ENCODE data around the gene LARGE1. TPM values are rescaled to one million over a fixed set of nuclear protein-coding genes. Genes with fewer than 3 reads are reported as not detected.

The LARGE1 gene
- total and polyA plus RNA-seq, 2 of the 8 experiments (the other 6 are each of a cell fraction or from before 2014, with no cell fraction given) = 43.7 to 83.0 TPM

DNA sequence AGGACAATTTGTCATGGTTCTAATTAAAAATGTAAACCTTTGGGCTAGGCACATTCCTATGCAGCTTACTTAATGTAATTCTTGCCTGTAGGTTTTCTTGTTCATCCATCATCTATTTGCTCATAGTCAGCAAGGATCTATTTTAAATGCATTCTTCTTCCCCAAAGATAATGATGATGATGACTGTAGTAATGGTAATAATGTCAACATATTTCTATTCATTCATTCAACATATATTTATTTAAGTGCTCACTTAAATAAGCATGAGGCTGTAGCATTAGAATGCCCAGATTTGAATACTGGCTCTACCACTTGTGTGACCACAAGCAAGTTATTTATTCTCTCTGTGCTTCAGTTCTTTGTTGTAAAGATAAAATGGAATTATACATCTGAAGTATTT, 692.5 kb downstream of the LARGE1 start:
- no peak overlapping the region for H3K4me3 ChIP-seq (ENCODE audit: extremely low read depth in 1 of 4, insufficient read depth in 2 of 4, low read depth in 3 of 4, low read length in 4 of 4)
- no peak overlapping the region for H3K23ac ChIP-seq (ENCODE audit: insufficient read length)
- H3K9me3 ChIP-seq (ENCODE audit: insufficient read depth in 2 of 2, low read depth in 1 of 2, low read length in 1 of 2) = peaks cover 24 to 41% of the 10 kb centered on the region in 2 experiments
- H3K4ac ChIP-seq (replicated peaks; ENCODE audit: insufficient read length, low read depth, low read length) = no peak overlapping the region
- no peak overlapping the region for H2BK12ac ChIP-seq (ENCODE audit: low read depth, low read length)
- H3K79me2 ChIP-seq (ENCODE audit: control insufficient read depth in 1 of 2, insufficient read depth in 2 of 2, low read length in 2 of 2) = no peaks in the 10 kb centered on the region
- no peak overlapping the region for H2AFZ ChIP-seq (ENCODE audit: low read length)
- no peaks in the 10 kb centered on the region for H3K27me3 ChIP-seq (replicated peaks in 1 of 4; ENCODE audit: control insufficient read depth in 3 of 4, extremely low read depth in 1 of 4, insufficient read depth in 3 of 4, low read length in 3 of 4)
- H3K23me2 ChIP-seq (ENCODE audit: low read depth, low read length) = no peaks in the 10 kb centered on the region
- H3K9ac ChIP-seq (replicated peaks in 1 of 4; ENCODE audit: extremely low read depth in 1 of 4, low read depth in 3 of 4, low read length in 3 of 4) = no peak overlapping the region
- no peak overlapping the region for H4K91ac ChIP-seq (replicated peaks; ENCODE audit: insufficient read length, low read length)
- no peak overlapping the region for H4K8ac ChIP-seq (ENCODE audit: extremely low read depth, insufficient read depth, low read length)
- H3K14ac ChIP-seq (ENCODE audit: insufficient read length) = no peak overlapping the region
- no peaks in the 10 kb centered on the region for H4K20me1 ChIP-seq (replicated peaks in 1 of 2; ENCODE audit: control insufficient read depth in 1 of 2, insufficient read depth in 2 of 2, low read length in 2 of 2)
- H3K79me1 ChIP-seq (ENCODE audit: low read depth, low read length) = no peaks in the 10 kb centered on the region
- no peak overlapping the region for H2BK15ac ChIP-seq (ENCODE audit: low read length)
- no peak overlapping the region for H3K27ac ChIP-seq (ENCODE audit: low read depth, low read length)
- no peak overlapping the region for H3K56ac ChIP-seq (replicated peaks; ENCODE audit: insufficient read length, low read depth, low read length)
- no peak for FAIRE-seq
- ChIA-PET CTCF (ENCODE audit: partially characterized antibody) (interaction anchor here (1.0 to 1.9 kb wide), 4 partner anchors 18 to 179 kb away, joined by 3 to 7 read pairs (median 4); no protein-coding TSS in a partner anchor), POLR2A (ENCODE audit: partially characterized antibody) (no interaction called here)
- no peak overlapping the region for H2BK120ac ChIP-seq (replicated peaks; ENCODE audit: low read depth, low read length)
- H4K5ac ChIP-seq (ENCODE audit: insufficient read length, low read depth, low read length) = no peak overlapping the region
- H2AK5ac ChIP-seq (ENCODE audit: low read depth, low read length) = no peak overlapping the region
- H3K4me1 ChIP-seq (replicated peaks in 1 of 4; ENCODE audit: control insufficient read depth in 3 of 4, insufficient read depth in 4 of 4, low read length in 3 of 4) = no peaks in the 10 kb centered on the region
- no peak for DNase-seq (ENCODE audit: low read depth in 1 of 2, low spot score in 2 of 2)
- H2BK5ac ChIP-seq (ENCODE audit: low read depth, low read length) = no peak overlapping the region
- H3K36me3 ChIP-seq (ENCODE audit: control insufficient read depth in 2 of 4, insufficient read depth in 4 of 4, low read length in 3 of 4) = no peaks in the 10 kb centered on the region; a peak in 1 of 8 replicates
- no peak overlapping the region for H3K4me2 ChIP-seq (ENCODE audit: insufficient read depth in 1 of 2, low read depth in 2 of 2, low read length in 2 of 2)
- H3K18ac ChIP-seq (ENCODE audit: extremely low read depth, low read length) = no peak overlapping the region
- H2BK20ac ChIP-seq (ENCODE audit: low read length) = no peak overlapping the region
- TF ChIP-seq SAP30 (IDR thresholded peaks at IDR 0.05; ENCODE audit: insufficient read depth, insufficient replicate concordance, low read length) (no peak), KDM1A (IDR thresholded peaks at IDR 0.05; ENCODE audit: borderline replicate concordance, low read length) (no peak), YY1 (IDR thresholded peaks at IDR 0.05; ENCODE audit: low read depth, low read length) (no peak), BRCA1 (IDR thresholded peaks at IDR 0.05; ENCODE audit: low read depth, low read length) (no peak), CEBPB (IDR thresholded peaks at IDR 0.05; ENCODE audit: low read depth, low read length) (no peak), SP4 (IDR thresholded peaks at IDR 0.05; ENCODE audit: low read length) (no peak), GTF2F1 (IDR thresholded peaks at IDR 0.05; ENCODE audit: borderline replicate concordance, low read depth, low read length) (no peak), ZNF274 (IDR thresholded peaks at IDR 0.05; ENCODE audit: borderline replicate concordance, extremely low read depth, low read length) (no peak)
